ENCODE data around the gene AGRN. TPM values are rescaled to one million over a fixed set of nuclear protein-coding genes. Genes with fewer than 3 reads are reported as not detected.

Gene AGRN
- total RNA-seq, 1 experiment from 2014 or later = 134 TPM

GRCh38 chr1:980137-980571 lies 39.8 kb upstream of the AGRN start:
- intact Hi-C loops (cut with micrococcal nuclease) = loop anchor here (5.0 kb wide), 1 partner anchor 82 kb away; no protein-coding TSS in a partner anchor
- CTCF ChIA-PET = interaction anchor here (0.8 kb wide), 1 partner anchor 84 kb away, joined by 3 read pairs; no protein-coding TSS in a partner anchor

More at GRCh38 chr1:980137-980571, 39.8 kb upstream of the AGRN start:
- Histone ChIP-seq H3K27me3 (ENCODE audit: insufficient read depth, low read length) (no peaks in the 10 kb centered on the region), H3K4me3 (replicated peaks in 1 of 2; ENCODE audit: low read depth in 1 of 2, low read length in 2 of 2) (no peak overlapping the region), H2AFZ (ENCODE audit: low read depth, low read length, poor library complexity, severe bottlenecking) (no peak overlapping the region), H3K9me3 (ENCODE audit: control insufficient read depth in 1 of 2, insufficient read depth in 1 of 2, low read depth in 1 of 2, low read length in 2 of 2) (no peaks in the 10 kb centered on the region), H3K9ac (ENCODE audit: low read length) (no peak overlapping the region), H3K79me2 (ENCODE audit: insufficient read depth, low read length) (no peaks in the 10 kb centered on the region), H4K20me1 (ENCODE audit: insufficient read depth) (no peaks in the 10 kb centered on the region), H3K27ac (ENCODE audit: low read depth, low read length) (no peak overlapping the region), H3K9me2 (ENCODE audit: insufficient read depth) (no peaks in the 10 kb centered on the region), H3K4me2 (ENCODE audit: low read length) (no peak overlapping the region), H3K4me1 (ENCODE audit: control insufficient read depth in 1 of 2, insufficient read depth in 2 of 2, low read length in 2 of 2) (peaks cover 10 to 18% of the 10 kb centered on the region in 2 experiments), H3K36me3 (ENCODE audit: control insufficient read depth in 1 of 2, insufficient read depth in 2 of 2, low read length in 2 of 2) (no peaks in the 10 kb centered on the region)
- POLR2A ChIA-PET = no interaction called here
- no peak for ATAC-seq
- no peak for TF ChIP-seq CEBPB (IDR thresholded peaks at IDR 0.05; ENCODE audit: low read depth)
- TF ChIP-seq MAX (IDR thresholded peaks at IDR 0.05) = no peak
- TF ChIP-seq CBX3 (IDR thresholded peaks at IDR 0.05; ENCODE audit: low read depth) = no peak
- no peak for TF ChIP-seq ATF3 (IDR thresholded peaks at IDR 0.05)
- no peak for TF ChIP-seq REST (IDR thresholded peaks at IDR 0.05; ENCODE audit: low read depth)
- no peak for TF ChIP-seq ZNF274 (IDR thresholded peaks at IDR 0.05; ENCODE audit: low read depth, low read length)
- no peak for TF ChIP-seq EZH2phosphoT487 (IDR thresholded peaks at IDR 0.05; ENCODE audit: borderline replicate concordance)
- TF ChIP-seq EGR1 (IDR thresholded peaks at IDR 0.05; ENCODE audit: low read depth) = no peak
- TF ChIP-seq ZFX (IDR thresholded peaks at IDR 0.05) = no peak
- no peak for TF ChIP-seq FOSL1 (IDR thresholded peaks at IDR 0.05; ENCODE audit: low read depth)
- TF ChIP-seq POLR2A (IDR thresholded peaks at IDR 0.05; ENCODE audit: borderline replicate concordance, extremely low read depth, insufficient read depth, insufficient read length) = no peak
- no peak for DNase-seq (ENCODE audit: low read depth, low spot score)
- BruUV-seq (replicated peaks) = no TSS peak
- RAD21 ChIA-PET (ENCODE audit: low non-redundant PET in 1 of 2, low total read pairs in 2 of 2, uncharacterized antibody in 2 of 2, unreplicated experiment in 2 of 2) = no interaction called here

Data from HCT116 (cell line).